ENCODE results near the gene IPO5. TPM values are rescaled to one million over a fixed set of nuclear protein-coding genes. Genes with fewer than 3 reads are reported as not detected.

The IPO5 gene
- total and polyA plus RNA-seq, 2 of the 8 experiments (the other 6 are each of a cell fraction or from before 2014, with no cell fraction given) = 143 to 410 TPM

DNA sequence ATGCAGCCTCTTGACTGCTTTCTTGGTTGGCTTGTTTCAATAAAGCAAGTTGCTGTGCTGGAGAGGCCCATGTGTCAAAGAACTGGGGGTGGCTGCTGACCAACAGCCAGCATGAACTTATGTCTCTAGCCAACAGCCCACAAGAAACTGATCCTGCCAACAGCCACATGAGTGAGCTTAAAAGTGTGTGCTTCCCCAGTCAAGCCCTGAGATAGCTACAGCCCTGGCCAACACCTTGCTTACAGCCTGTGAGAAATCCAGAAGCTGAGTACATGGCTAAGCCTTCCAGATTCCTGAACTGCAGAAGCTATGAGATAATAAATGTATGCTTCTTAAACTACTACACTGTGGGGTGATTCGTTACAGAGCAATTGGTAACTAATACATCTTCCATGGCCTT is 38.9 kb upstream of the IPO5 start:
- H4K5ac ChIP-seq (ENCODE audit: insufficient read length, low read depth, low read length) = no peak overlapping the region
- FAIRE-seq (no peak), DNase-seq (ENCODE audit: low read depth in 1 of 2, low spot score in 2 of 2) (no peak)
- CTCF ChIA-PET (ENCODE audit: partially characterized antibody) = interaction anchor here (0.9 to 4.9 kb wide), 5 partner anchors 10 to 521 kb away, joined by 3 to 82 read pairs (median 4); no protein-coding TSS in a partner anchor
- no peak overlapping the region for H3K56ac ChIP-seq (replicated peaks; ENCODE audit: insufficient read length, low read depth, low read length)
- no peak overlapping the region for H4K91ac ChIP-seq (replicated peaks; ENCODE audit: insufficient read length, low read length)
- no peaks in the 10 kb centered on the region for H3K23me2 ChIP-seq (ENCODE audit: low read depth, low read length)
- no peak overlapping the region for H3K18ac ChIP-seq (ENCODE audit: extremely low read depth, low read length)
- no peak overlapping the region for H3K4me2 ChIP-seq (ENCODE audit: insufficient read depth in 1 of 2, low read depth in 2 of 2, low read length in 2 of 2)
- H3K23ac ChIP-seq (ENCODE audit: insufficient read length) = no peak overlapping the region
- H4K8ac ChIP-seq (ENCODE audit: extremely low read depth, insufficient read depth, low read length) = no peak overlapping the region
- no peak overlapping the region for H2BK15ac ChIP-seq (ENCODE audit: low read length)
- H3K36me3 ChIP-seq (ENCODE audit: control insufficient read depth in 2 of 4, insufficient read depth in 4 of 4, low read length in 3 of 4) = no peaks in the 10 kb centered on the region
- no peak overlapping the region for H2BK12ac ChIP-seq (ENCODE audit: low read depth, low read length)
- H3K79me1 ChIP-seq (ENCODE audit: low read depth, low read length) = no peaks in the 10 kb centered on the region
- no peak overlapping the region for H3K27ac ChIP-seq (ENCODE audit: low read depth, low read length)
- no peak overlapping the region for H3K14ac ChIP-seq (ENCODE audit: insufficient read length)
- no peaks in the 10 kb centered on the region for H3K79me2 ChIP-seq (ENCODE audit: control insufficient read depth in 1 of 2, insufficient read depth in 2 of 2, low read length in 2 of 2)
- no peak overlapping the region for H3K4me3 ChIP-seq (ENCODE audit: extremely low read depth in 1 of 4, insufficient read depth in 2 of 4, low read depth in 3 of 4, low read length in 4 of 4)
- peak overlapping the region in 1 of 4 experiments; percentile 13; a peak in 1 of 7 replicates for H3K9ac ChIP-seq (replicated peaks in 1 of 4; ENCODE audit: extremely low read depth in 1 of 4, low read depth in 3 of 4, low read length in 3 of 4)
- 0 out of 4 replicates have a peak, but pooled peaks cover 0 to 3% of the 10 kb centered on the region in 2 experiments for H3K9me3 ChIP-seq (ENCODE audit: insufficient read depth in 2 of 2, low read depth in 1 of 2, low read length in 1 of 2)
- no peak overlapping the region for H2AFZ ChIP-seq (ENCODE audit: low read length)
- 89% methylated on average over 1 of the region's 1 CpG; no CpG with 5 or more reads in 1 of the 2 experiments for WGBS, 2 experiments (ENCODE audit: extremely low coverage in 1 of 2, insufficient coverage in 1 of 2, insufficient read length in 1 of 2, insufficient replicate concordance in 2 of 2, low coverage in 1 of 2, low lambda C conversion rate in 2 of 2, missing lambda C conversion rate in 1 of 2)
- H4K20me1 ChIP-seq (replicated peaks in 1 of 2; ENCODE audit: control insufficient read depth in 1 of 2, insufficient read depth in 2 of 2, low read length in 2 of 2) = no peaks in the 10 kb centered on the region
- H2BK5ac ChIP-seq (ENCODE audit: low read depth, low read length) = no peak overlapping the region
- POLR2A ChIA-PET (ENCODE audit: partially characterized antibody) = no interaction called here
- no peaks in the 10 kb centered on the region for H3K27me3 ChIP-seq (replicated peaks in 1 of 4; ENCODE audit: control insufficient read depth in 3 of 4, extremely low read depth in 1 of 4, insufficient read depth in 3 of 4, low read length in 3 of 4)
- H2BK120ac ChIP-seq (replicated peaks; ENCODE audit: low read depth, low read length) = no peak overlapping the region
- H2AK5ac ChIP-seq (ENCODE audit: low read depth, low read length) = no peak overlapping the region
- no peak overlapping the region for H2BK20ac ChIP-seq (ENCODE audit: low read length)
- H3K4ac ChIP-seq (replicated peaks; ENCODE audit: insufficient read length, low read depth, low read length) = no peak overlapping the region
- no peaks in the 10 kb centered on the region for H3K4me1 ChIP-seq (replicated peaks in 1 of 4; ENCODE audit: control insufficient read depth in 3 of 4, insufficient read depth in 4 of 4, low read length in 3 of 4)
- TF ChIP-seq POLR2A (IDR thresholded peaks at IDR 0.05; ENCODE audit: control extremely low read depth in 1 of 2, low read depth in 2 of 2, low read length in 2 of 2) (no peak), TAF1 (IDR thresholded peaks at IDR 0.05; ENCODE audit: low read depth, low read length) (no peak), GABPA (IDR thresholded peaks at IDR 0.05; ENCODE audit: borderline replicate concordance, insufficient read depth, low read length) (no peak), JUND (IDR thresholded peaks at IDR 0.05; ENCODE audit: low read length) (no peak), CBX5 (IDR thresholded peaks at IDR 0.05; ENCODE audit: low read depth, low read length) (no peak), EZH2 (IDR thresholded peaks at IDR 0.05; ENCODE audit: low read depth, low read length, severe bottlenecking) (no peak), SUZ12 (IDR thresholded peaks at IDR 0.05; ENCODE audit: low read length) (no peak), POLR2AphosphoS5 (IDR thresholded peaks at IDR 0.05; ENCODE audit: low read depth, low read length) (no peak)
- TF ChIP-seq, protein P1, sequence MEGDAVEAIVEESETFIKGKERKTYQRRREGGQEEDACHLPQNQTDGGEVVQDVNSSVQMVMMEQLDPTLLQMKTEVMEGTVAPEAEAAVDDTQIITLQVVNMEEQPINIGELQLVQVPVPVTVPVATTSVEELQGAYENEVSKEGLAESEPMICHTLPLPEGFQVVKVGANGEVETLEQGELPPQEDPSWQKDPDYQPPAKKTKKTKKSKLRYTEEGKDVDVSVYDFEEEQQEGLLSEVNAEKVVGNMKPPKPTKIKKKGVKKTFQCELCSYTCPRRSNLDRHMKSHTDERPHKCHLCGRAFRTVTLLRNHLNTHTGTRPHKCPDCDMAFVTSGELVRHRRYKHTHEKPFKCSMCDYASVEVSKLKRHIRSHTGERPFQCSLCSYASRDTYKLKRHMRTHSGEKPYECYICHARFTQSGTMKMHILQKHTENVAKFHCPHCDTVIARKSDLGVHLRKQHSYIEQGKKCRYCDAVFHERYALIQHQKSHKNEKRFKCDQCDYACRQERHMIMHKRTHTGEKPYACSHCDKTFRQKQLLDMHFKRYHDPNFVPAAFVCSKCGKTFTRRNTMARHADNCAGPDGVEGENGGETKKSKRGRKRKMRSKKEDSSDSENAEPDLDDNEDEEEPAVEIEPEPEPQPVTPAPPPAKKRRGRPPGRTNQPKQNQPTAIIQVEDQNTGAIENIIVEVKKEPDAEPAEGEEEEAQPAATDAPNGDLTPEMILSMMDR (IDR thresholded peaks at IDR 0.05; ENCODE audit: control extremely low read depth in 1 of 3, insufficient read depth in 1 of 3, low read depth in 1 of 3, low read length in 3 of 3) = no peak
- TF ChIP-seq, protein P2, sequence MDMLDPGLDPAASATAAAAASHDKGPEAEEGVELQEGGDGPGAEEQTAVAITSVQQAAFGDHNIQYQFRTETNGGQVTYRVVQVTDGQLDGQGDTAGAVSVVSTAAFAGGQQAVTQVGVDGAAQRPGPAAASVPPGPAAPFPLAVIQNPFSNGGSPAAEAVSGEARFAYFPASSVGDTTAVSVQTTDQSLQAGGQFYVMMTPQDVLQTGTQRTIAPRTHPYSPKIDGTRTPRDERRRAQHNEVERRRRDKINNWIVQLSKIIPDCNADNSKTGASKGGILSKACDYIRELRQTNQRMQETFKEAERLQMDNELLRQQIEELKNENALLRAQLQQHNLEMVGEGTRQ (IDR thresholded peaks at IDR 0.05; ENCODE audit: low read length) = no peak
- TF ChIP-seq, protein P3, sequence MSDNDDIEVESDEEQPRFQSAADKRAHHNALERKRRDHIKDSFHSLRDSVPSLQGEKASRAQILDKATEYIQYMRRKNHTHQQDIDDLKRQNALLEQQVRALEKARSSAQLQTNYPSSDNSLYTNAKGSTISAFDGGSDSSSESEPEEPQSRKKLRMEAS (IDR thresholded peaks at IDR 0.05) = no peak
